Measurements from ENCODE around the gene NID2. TPM values are rescaled to one million over a fixed set of nuclear protein-coding genes. Genes with fewer than 3 reads are reported as not detected.

The NID2 gene
- total RNA-seq, 1 experiment from 2014 or later = 9.5 TPM

GRCh38 chr14:51999084-51999483 is 69.8 kb downstream of the NID2 start:
- no peak overlapping the region for H3K27ac Mint-ChIP-seq (ENCODE audit: unreplicated experiment)
- TF ChIP-seq CTCF (IDR thresholded peaks at IDR 0.05; ENCODE audit: insufficient read depth in 1 of 2, low read depth in 1 of 2, low read length in 1 of 2, severe bottlenecking in 1 of 2, unreplicated experiment in 1 of 2) = no peak
- ChIA-PET POLR2A (no interaction called here), CTCF (no interaction called here)
- peaks cover 57% of the 10 kb centered on the region for H3K36me3 Mint-ChIP-seq (ENCODE audit: insufficient read depth, unreplicated experiment)
- Histone ChIP-seq H3K4me3 (ENCODE audit: low read depth, low read length) (no peak overlapping the region), H3K36me3 (ENCODE audit: control insufficient read depth, insufficient read depth, low read length) (peaks cover 1% of the 10 kb centered on the region; the same call in 1 of the 2 replicates), H3K4me1 (no peaks in the 10 kb centered on the region), H3K9me3 (no peaks in the 10 kb centered on the region), H3K27me3 (replicated peaks; ENCODE audit: control insufficient read depth, insufficient read depth, low read length) (no peaks in the 10 kb centered on the region)
- H3K4me1 Mint-ChIP-seq (ENCODE audit: low read depth, unreplicated experiment) = peaks cover 7% of the 10 kb centered on the region
- H3K9me3 Mint-ChIP-seq (ENCODE audit: unreplicated experiment) = no peaks in the 10 kb centered on the region
- intact Hi-C loops (cut with micrococcal nuclease; ENCODE audit: unreplicated experiment) = no loop called here
- BruUV-seq (replicated peaks) = no TSS peak
- no peak overlapping the region for H3K4me3 Mint-ChIP-seq (ENCODE audit: unreplicated experiment)
- no peaks in the 10 kb centered on the region for H3K27me3 Mint-ChIP-seq (ENCODE audit: insufficient read depth, unreplicated experiment)
- DNase-seq = no peak

- Histone ChIP-seq H3K4me3 (ENCODE audit: low read depth, low read length) (no peak overlapping the region), H3K9me3 (no peaks in the 10 kb centered on the region), H3K27me3 (replicated peaks; ENCODE audit: control insufficient read depth, insufficient read depth, low read length) (no peaks in the 10 kb centered on the region), H3K36me3 (ENCODE audit: control insufficient read depth, insufficient read depth, low read length) (peaks cover 1% of the 10 kb centered on the region; the same call in 1 of the 2 replicates), H3K4me1 (no peaks in the 10 kb centered on the region)
- Mint-ChIP-seq H3K27me3 (ENCODE audit: insufficient read depth, unreplicated experiment) (no peaks in the 10 kb centered on the region), H3K4me3 (ENCODE audit: unreplicated experiment) (no peak overlapping the region), H3K27ac (ENCODE audit: unreplicated experiment) (no peak overlapping the region), H3K9me3 (ENCODE audit: unreplicated experiment) (no peaks in the 10 kb centered on the region), H3K4me1 (ENCODE audit: low read depth, unreplicated experiment) (peaks cover 7% of the 10 kb centered on the region), H3K36me3 (ENCODE audit: insufficient read depth, unreplicated experiment) (peaks cover 61% of the 10 kb centered on the region)
- POLR2A ChIA-PET = no interaction called here
- intact Hi-C loops (cut with micrococcal nuclease; ENCODE audit: unreplicated experiment) = no loop called here
- CTCF ChIA-PET = no interaction called here
- no peak for TF ChIP-seq CTCF (IDR thresholded peaks at IDR 0.05; ENCODE audit: insufficient read depth in 1 of 2, low read depth in 1 of 2, low read length in 1 of 2, severe bottlenecking in 1 of 2, unreplicated experiment in 1 of 2)
- no TSS peak for BruUV-seq (replicated peaks)
- DNase-seq = no peak
Observed at GRCh38 chr14:51998348-51998747, 70.5 kb downstream of the NID2 start.

- Mint-ChIP-seq H3K4me3 (ENCODE audit: unreplicated experiment) (no peak overlapping the region), H3K27me3 (ENCODE audit: insufficient read depth, unreplicated experiment) (no peaks in the 10 kb centered on the region), H3K36me3 (ENCODE audit: insufficient read depth, unreplicated experiment) (peaks cover 54% of the 10 kb centered on the region), H3K27ac (ENCODE audit: unreplicated experiment) (no peak overlapping the region), H3K4me1 (ENCODE audit: low read depth, unreplicated experiment) (peaks cover 7% of the 10 kb centered on the region), H3K9me3 (ENCODE audit: unreplicated experiment) (no peaks in the 10 kb centered on the region)
- Histone ChIP-seq H3K4me1 (no peaks in the 10 kb centered on the region), H3K36me3 (ENCODE audit: control insufficient read depth, insufficient read depth, low read length) (peaks cover 1% of the 10 kb centered on the region), H3K4me3 (ENCODE audit: low read depth, low read length) (no peak overlapping the region), H3K27me3 (replicated peaks; ENCODE audit: control insufficient read depth, insufficient read depth, low read length) (no peaks in the 10 kb centered on the region), H3K9me3 (no peaks in the 10 kb centered on the region)
- peak; percentile 44 to 60 for TF ChIP-seq CTCF (IDR thresholded peaks at IDR 0.05; ENCODE audit: insufficient read depth in 1 of 2, low read depth in 1 of 2, low read length in 1 of 2, severe bottlenecking in 1 of 2, unreplicated experiment in 1 of 2)
- POLR2A ChIA-PET = no interaction called here
- BruUV-seq (replicated peaks) = no TSS peak
- CTCF ChIA-PET = interaction anchor here (0.6 kb wide), 1 partner anchor 756 kb away, joined by 5 read pairs; the partner anchor contains the start of gene TMX1
- no peak for DNase-seq
- intact Hi-C loops (cut with micrococcal nuclease; ENCODE audit: unreplicated experiment) = loop anchor here (1.0 kb wide), 1 partner anchor 135 kb away; no protein-coding TSS in a partner anchor
Observed at GRCh38 chr14:51996148-51996746, 72.6 kb downstream of the NID2 start.

Data from Caco-2 (cell line).